Heart left ventricle (tissue), 13 donors: ENCODE measurements around the gene RASL10A.

Experiments
- CTCF ChIP-seq, 12 donors: fragments of 200-600 bp; sonication (generic) in 4 of 12; IDR thresholded peaks; one replicate each; pipeline versions ENCODE4 v1.5.0 to v1.8.0; 2018 to 2022; ENCODE audit warnings: antibody characterized with exemption in 12 of 12, mild to moderate bottlenecking in 5 of 12
- POLR2A ChIP-seq, 2 donors: fragments of 450-650 bp; IDR thresholded peaks; one replicate each; pipeline ENCODE4 v1.6.1; 2017; ENCODE audit warnings: antibody characterized with exemption in 2 of 2, mild to moderate bottlenecking in 2 of 2, moderate library complexity in 2 of 2
- donor health status: ischemic (EF 13 %, LVEDD 7.1; RV severe dilation, severe dysfunction).
- donor health status: DM: no; HTN: yes; CAD: no.
- donor health status: DM: no; HTN: no; CAD: no.
- donor health status: ischemic (EF 25% LVEDD 6.9; RV normal size, moderate dysfunction).
- donor health status: ischemic (EF 25% LVEDD 5.7; RV mildly dilated, moderate dysfunction).
- donor health status: ischemic (EF 35%, LVEDD 5.7; RV mildly dilated, moderate dysfunction).
- donor health status: nonischemic (EF 11% LVEDD 7.7; RV severe dilation, severe dysfunction).
- donor health status: DM: yes; HTN: yes; CAD: no.
- donor health status: PGD.
- donor health status: ischemic (EF 29% LVEDD 5.4; RV normal size, mild dysfunction).
- donor health status: nonischemic (EF 23%, LVEDD 6.1; RV moderate dilation, normal function).

- TF ChIP-seq CTCF (IDR thresholded peaks at IDR 0.05) (no peak), POLR2A (IDR thresholded peaks at IDR 0.05) (no peak)
Observed at GRCh38 chr22:29348041-29348440, 32.5 kb upstream of the RASL10A start.
